ENCODE results near the gene TBRG4.

- TF ChIP-seq YY1 (IDR thresholded peaks at IDR 0.05; ENCODE audit: insufficient read depth, insufficient read length) (no peak), SUZ12 (IDR thresholded peaks at IDR 0.05; ENCODE audit: extremely low read depth, insufficient read depth, insufficient read length) (no peak)
These were observed 37.5 kb downstream of the TBRG4 start for GRCh38 chr7:45073786-45074527.
